Activated naive CD4-positive, alpha-beta T cell treated with anti-CD3 and anti-CD28 coated beads for 36 hours (primary cell): ENCODE measurements around the gene MYOC. TPM values are rescaled to one million over a fixed set of nuclear protein-coding genes. Genes with fewer than 3 reads are reported as not detected.

Experiments
- CTCF ChIA-PET: fragments of 350-600 bp; sonication (Branson Sonifier 250); formaldehyde crosslinking; loops from one replicate; lab custom pipeline; 2021; ENCODE audit warnings: antibody characterized with exemption; lab: Charles Lee
- DNase-seq: peaks from one replicate; pipeline ENCODE4 v3.0.0-alpha.2; 2020
- H3K27ac Mint-ChIP-seq: one replicate; pipeline ENCODE4 v1.8.0; 2021; ENCODE audit warnings: mild to moderate bottlenecking, mixed read lengths
- H3K27me3 Mint-ChIP-seq: one replicate; pipeline ENCODE4 v1.8.0; 2021; ENCODE audit warnings: low read depth, mixed read lengths
- H3K36me3 Mint-ChIP-seq: one replicate; pipeline ENCODE4 v1.8.0; 2021; ENCODE audit warnings: low read depth, mixed read lengths
- H3K4me1 Mint-ChIP-seq: one replicate; pipeline ENCODE4 v1.8.0; 2021; ENCODE audit warnings: low read depth, mixed read lengths
- H3K4me3 Mint-ChIP-seq: one replicate; pipeline ENCODE4 v1.8.0; 2021; ENCODE audit warnings: mild to moderate bottlenecking, moderate library complexity, mixed read lengths
- H3K9me3 Mint-ChIP-seq: one replicate; pipeline ENCODE4 v1.8.0; 2021; ENCODE audit warnings: mixed read lengths
- intact Hi-C: fragments of 100-400 bp; cut with micrococcal nuclease; formaldehyde crosslinking; loops from one replicate; pipeline ENCODE4 v1.15.1; 2023
- total RNA-seq, 2 experiments: library from RNA; stranded (reverse); gene quantifications; one replicate each; pipeline ENCODE4 v1.2.3, GENCODE V29; 2021

Gene MYOC
- total RNA-seq, 2 experiments from 2014 or later, result not detected

- H3K4me3 Mint-ChIP-seq, result no peak overlapping the region
- peak; percentile 87 for DNase-seq
- intact Hi-C loops, result loop anchor here (1.0 to 5.0 kb wide), 6 partner anchors 96 to 782 kb away; partner anchors contain the start of genes DNM3 and PRRC2C
- no peak overlapping the region for H3K27ac Mint-ChIP-seq
- H3K27me3 Mint-ChIP-seq, result no peaks in the 10 kb centered on the region
- H3K9me3 Mint-ChIP-seq, result no peaks in the 10 kb centered on the region
- H3K4me1 Mint-ChIP-seq, result peaks cover 4% of the 10 kb centered on the region
- CTCF ChIA-PET, result interaction anchor here (0.6 to 3.8 kb wide), 42 partner anchors 8 to 875 kb away, joined by 3 to 41 read pairs (median 4); partner anchors contain the start of gene VAMP4
- no peaks in the 10 kb centered on the region for H3K36me3 Mint-ChIP-seq
Measured at GRCh38 chr1:171644805-171645483, 7.5 kb downstream of the MYOC start.

- DNase-seq, result no peak
- Mint-ChIP-seq H3K4me1 (peaks cover 4% of the 10 kb centered on the region), H3K4me3 (no peak overlapping the region), H3K9me3 (no peaks in the 10 kb centered on the region), H3K27me3 (no peaks in the 10 kb centered on the region), H3K27ac (no peak overlapping the region), H3K36me3 (no peaks in the 10 kb centered on the region)
- CTCF ChIA-PET, result interaction anchor here (0.6 to 3.8 kb wide), 4 partner anchors 11 to 1424 kb away, joined by 3 to 33 read pairs (median 4); no protein-coding TSS in a partner anchor
- intact Hi-C loops, result no loop called here
Measured at GRCh38 chr1:171643156-171643555, 9.3 kb downstream of the MYOC start.

GRCh38 chr1:171642197-171642596 is 10.3 kb downstream of the MYOC start:
- no peak for DNase-seq
- Mint-ChIP-seq H3K27ac (no peak overlapping the region), H3K27me3 (no peaks in the 10 kb centered on the region), H3K36me3 (no peaks in the 10 kb centered on the region), H3K4me3 (no peak overlapping the region), H3K9me3 (no peaks in the 10 kb centered on the region), H3K4me1 (peaks cover 4% of the 10 kb centered on the region)
- intact Hi-C loops, result no loop called here
- CTCF ChIA-PET, result interaction anchor here (0.8 kb wide), 2 partner anchors 99 to 893 kb away, joined by 3 to 4 read pairs; no protein-coding TSS in a partner anchor

GRCh38 chr1:171641076-171641864 is 11.2 kb downstream of the MYOC start:
- peaks cover 4% of the 10 kb centered on the region for H3K4me1 Mint-ChIP-seq
- CTCF ChIA-PET, result no interaction called here
- intact Hi-C loops, result no loop called here

GRCh38 chr1:171640225-171640624 is 12.3 kb downstream of the MYOC start:
- Mint-ChIP-seq H3K9me3 (no peaks in the 10 kb centered on the region), H3K27ac (no peak overlapping the region), H3K4me3 (no peak overlapping the region), H3K27me3 (no peaks in the 10 kb centered on the region), H3K4me1 (peaks cover 4% of the 10 kb centered on the region), H3K36me3 (no peaks in the 10 kb centered on the region)
- no peak for DNase-seq
- CTCF ChIA-PET, result no interaction called here
- intact Hi-C loops, result no loop called here

More at GRCh38 chr1:171641076-171641864, 11.2 kb downstream of the MYOC start:
- no peak overlapping the region for H3K27ac Mint-ChIP-seq
- H3K36me3 Mint-ChIP-seq, result no peaks in the 10 kb centered on the region
- no peaks in the 10 kb centered on the region for H3K9me3 Mint-ChIP-seq
- no peaks in the 10 kb centered on the region for H3K27me3 Mint-ChIP-seq
- no peak overlapping the region for H3K4me3 Mint-ChIP-seq
- DNase-seq, result no peak

- H3K27ac Mint-ChIP-seq, result no peak overlapping the region
- H3K9me3 Mint-ChIP-seq, result no peaks in the 10 kb centered on the region
- no peaks in the 10 kb centered on the region for H3K27me3 Mint-ChIP-seq
- intact Hi-C loops, result no loop called here
- no peaks in the 10 kb centered on the region for H3K36me3 Mint-ChIP-seq
- CTCF ChIA-PET, result interaction anchor here (1.4 kb wide), 1 partner anchor 17 kb away, joined by 3 read pairs; no protein-coding TSS in a partner anchor
- no peak for DNase-seq
- no peaks in the 10 kb centered on the region for H3K4me1 Mint-ChIP-seq
- no peak overlapping the region for H3K4me3 Mint-ChIP-seq
Measured at GRCh38 chr1:171637928-171638576, 14.4 kb downstream of the MYOC start.

GRCh38 chr1:171636141-171636540 is 16.3 kb downstream of the MYOC start:
- H3K36me3 Mint-ChIP-seq, result no peaks in the 10 kb centered on the region
- DNase-seq, result no peak
- H3K27me3 Mint-ChIP-seq, result no peaks in the 10 kb centered on the region
- no peaks in the 10 kb centered on the region for H3K4me1 Mint-ChIP-seq
- no peak overlapping the region for H3K4me3 Mint-ChIP-seq
- CTCF ChIA-PET, result interaction anchor here (1.4 kb wide), 1 partner anchor 9 kb away, joined by 6 read pairs; no protein-coding TSS in a partner anchor
- no peaks in the 10 kb centered on the region for H3K9me3 Mint-ChIP-seq
- no peak overlapping the region for H3K27ac Mint-ChIP-seq
- intact Hi-C loops, result no loop called here

GRCh38 chr1:171635661-171636060 is 16.8 kb downstream of the MYOC start:
- intact Hi-C loops, result no loop called here
- CTCF ChIA-PET, result interaction anchor here (1.4 kb wide), 1 partner anchor 9 kb away, joined by 6 read pairs; no protein-coding TSS in a partner anchor
- Mint-ChIP-seq H3K27me3 (no peaks in the 10 kb centered on the region), H3K4me3 (no peak overlapping the region), H3K36me3 (no peaks in the 10 kb centered on the region), H3K4me1 (no peaks in the 10 kb centered on the region), H3K27ac (no peak overlapping the region), H3K9me3 (no peaks in the 10 kb centered on the region)
- DNase-seq, result no peak

GRCh38 chr1:171628225-171628624 is 24.3 kb downstream of the MYOC start:
- Mint-ChIP-seq H3K9me3 (no peaks in the 10 kb centered on the region), H3K27ac (no peak overlapping the region), H3K4me3 (no peak overlapping the region), H3K36me3 (no peaks in the 10 kb centered on the region), H3K4me1 (no peaks in the 10 kb centered on the region), H3K27me3 (no peaks in the 10 kb centered on the region)
- CTCF ChIA-PET, result no interaction called here
- no peak for DNase-seq
- intact Hi-C loops, result no loop called here

- Mint-ChIP-seq H3K4me3 (no peak overlapping the region), H3K36me3 (no peaks in the 10 kb centered on the region), H3K27ac (no peak overlapping the region), H3K4me1 (no peaks in the 10 kb centered on the region), H3K27me3 (no peaks in the 10 kb centered on the region), H3K9me3 (no peaks in the 10 kb centered on the region)
- CTCF ChIA-PET, result no interaction called here
- intact Hi-C loops, result no loop called here
- no peak for DNase-seq
Measured at GRCh38 chr1:171627020-171627419, 25.5 kb downstream of the MYOC start.

GRCh38 chr1:171625225-171625624 is 27.3 kb downstream of the MYOC start:
- H3K27me3 Mint-ChIP-seq, result no peaks in the 10 kb centered on the region
- CTCF ChIA-PET, result interaction anchor here (1.6 kb wide), 1 partner anchor 29 kb away, joined by 4 read pairs; no protein-coding TSS in a partner anchor

More at GRCh38 chr1:171625225-171625624, 27.3 kb downstream of the MYOC start:
- Mint-ChIP-seq H3K36me3 (no peaks in the 10 kb centered on the region), H3K4me1 (no peaks in the 10 kb centered on the region), H3K4me3 (no peak overlapping the region), H3K9me3 (no peaks in the 10 kb centered on the region), H3K27ac (no peak overlapping the region)
- DNase-seq, result no peak
- intact Hi-C loops, result no loop called here
